NCI-H2227 treated with DMSO at 0.1 percent for 48 hours (cell line): ENCODE results near the gene ZXDC.

ENCODE experiments used
- DNase-seq: peaks from one replicate; lab custom pipeline; 2025; lab: John Stamatoyannopoulos, UW

The ZXDC gene

DNA sequence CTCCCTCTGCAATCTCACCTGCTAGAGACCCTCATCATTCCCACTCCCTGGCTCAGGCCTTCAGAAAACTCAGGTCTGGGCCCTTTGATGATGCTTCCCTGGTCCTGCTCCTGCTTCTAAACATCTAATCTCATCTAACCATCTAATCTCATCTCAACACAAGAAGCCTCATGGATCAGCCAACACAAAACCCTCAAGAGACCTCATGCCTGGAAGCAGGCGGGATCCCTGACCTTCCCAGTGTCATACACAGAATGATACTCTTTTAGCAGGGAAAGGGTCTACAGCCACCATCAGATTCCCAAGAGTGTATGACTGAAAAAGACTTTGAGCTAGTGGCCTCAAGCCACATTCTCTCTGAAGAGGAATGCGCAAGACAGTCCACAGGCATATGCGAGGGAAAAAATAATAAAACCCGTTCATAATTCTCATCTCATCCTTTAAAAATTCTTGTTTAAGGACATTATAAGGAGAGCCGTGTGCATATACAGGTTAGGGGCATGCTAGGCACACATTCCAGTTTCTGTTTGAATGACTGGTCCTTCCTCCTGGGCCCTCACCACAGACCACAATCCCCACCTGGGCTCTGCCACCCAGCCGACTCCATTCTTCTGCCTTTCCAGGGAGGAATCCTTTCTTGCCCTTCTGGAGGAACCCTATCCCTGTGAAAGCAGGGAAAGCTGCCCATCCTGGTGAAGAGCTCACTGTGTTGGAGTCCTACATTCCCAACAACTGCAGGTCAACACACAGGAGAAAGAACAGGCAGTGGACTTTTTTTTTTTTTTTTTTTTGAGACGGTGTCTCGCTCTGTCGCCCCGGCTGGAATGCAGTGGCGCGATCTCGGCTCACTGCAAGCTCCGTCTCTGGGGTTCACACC is 2.2 kb downstream of the ZXDC start:
- DNase-seq: no peak

- DNase-seq: no peak
Observed at GRCh38 chr3:126472277-126473006, 3.2 kb downstream of the ZXDC start.

- DNase-seq: no peak
Observed at GRCh38 chr3:126469479-126469878, 6.2 kb downstream of the ZXDC start.

DNA sequence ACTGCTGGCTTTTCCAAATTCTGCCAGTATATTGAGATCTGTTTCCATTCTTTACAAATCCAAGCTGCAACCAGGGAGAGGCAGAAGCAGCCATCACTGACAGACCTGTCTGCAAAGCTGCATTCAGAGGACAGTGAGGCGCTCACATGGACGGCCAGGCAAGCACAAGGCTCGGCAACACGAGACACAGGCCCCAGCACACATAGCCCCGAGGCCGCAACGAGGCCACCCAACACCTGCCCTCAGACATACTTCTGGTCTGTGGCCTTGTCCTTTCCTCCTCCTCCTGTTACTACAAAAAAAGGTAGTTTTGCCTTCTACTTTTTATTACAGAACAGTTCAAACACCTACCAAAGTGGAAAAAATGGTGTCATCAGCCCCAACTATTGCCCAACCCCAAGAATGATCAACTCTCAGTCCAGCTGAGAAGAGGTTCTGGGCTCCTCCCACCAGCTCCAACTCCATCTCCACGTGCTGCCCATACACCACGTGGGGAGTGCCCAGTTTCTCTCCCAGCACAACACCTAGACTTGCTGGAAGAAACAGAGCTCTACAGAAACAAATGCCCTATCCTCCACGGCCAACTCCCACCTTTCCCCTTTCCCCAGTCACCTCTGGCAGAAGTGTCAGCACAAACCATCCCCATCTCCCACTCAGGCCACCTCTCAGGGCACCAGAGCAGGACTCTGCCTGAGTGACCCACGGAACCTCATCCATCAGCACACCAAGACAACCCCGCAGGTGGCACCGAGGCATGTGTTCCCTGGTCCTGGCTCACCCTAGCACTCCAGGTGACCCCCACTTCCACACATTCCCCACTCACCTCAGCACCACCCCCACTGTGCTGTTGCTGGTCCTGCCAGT is 7.4 kb downstream of the ZXDC start:
- DNase-seq: no peak

GRCh38 chr3:126467611-126467955 is 8.1 kb downstream of the ZXDC start:
- no peak for DNase-seq

- DNase-seq: no peak
Observed at GRCh38 chr3:126466886-126467610, 8.6 kb downstream of the ZXDC start.

DNA sequence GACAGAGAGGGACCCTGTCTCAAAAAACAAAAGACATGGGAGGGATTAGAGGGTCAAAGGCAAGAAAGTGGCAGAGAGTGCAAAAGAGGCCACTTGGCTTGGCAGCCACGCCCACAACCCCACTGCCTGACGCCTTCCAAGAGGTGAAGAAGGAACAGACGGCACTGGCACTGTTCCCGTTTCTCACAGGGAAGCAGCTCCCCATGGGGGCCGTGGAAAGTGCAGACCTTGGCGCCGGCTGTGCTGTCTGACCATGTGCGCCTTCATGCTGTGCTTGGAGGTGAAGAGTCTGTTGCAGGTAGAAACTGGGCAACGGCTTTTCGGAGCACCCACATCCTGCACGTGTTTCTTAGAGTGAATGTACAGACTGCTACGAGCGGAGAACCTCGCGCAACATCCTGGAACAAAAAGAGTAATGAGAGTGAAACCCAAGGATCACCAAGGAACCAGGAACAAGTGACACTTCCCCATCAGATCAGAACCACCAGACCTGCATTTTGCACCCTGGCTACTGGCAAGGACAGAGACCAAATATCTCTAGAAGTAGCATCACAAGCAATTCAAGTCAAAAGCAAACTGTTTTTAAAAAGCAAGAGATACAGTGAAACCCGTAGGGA is 9.7 kb downstream of the ZXDC start:
- no peak for DNase-seq

GRCh38 chr3:126464997-126465396 is 10.7 kb downstream of the ZXDC start:
- DNase-seq: no peak

DNA sequence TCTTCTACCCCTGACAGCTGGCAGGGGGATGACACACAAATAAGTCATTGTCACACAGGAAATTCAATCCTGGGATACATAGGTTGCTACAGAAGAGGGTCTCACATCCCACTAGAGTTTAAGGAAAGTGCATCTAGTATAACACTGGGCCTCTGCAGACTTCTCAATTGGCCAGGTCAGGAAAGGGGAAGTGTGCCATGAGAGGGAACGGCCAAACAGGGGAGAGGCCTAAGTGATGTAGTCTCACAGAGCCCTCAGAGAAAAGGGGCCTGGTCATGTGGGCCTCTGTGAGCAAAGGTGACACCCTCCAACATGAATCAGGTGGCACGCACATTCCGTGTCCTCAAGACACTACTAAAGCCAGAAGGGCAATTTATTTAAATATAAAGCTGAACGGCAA is 11.2 kb downstream of the ZXDC start:
- no peak for DNase-seq

GRCh38 chr3:126464093-126464492 is 11.6 kb downstream of the ZXDC start:
- no peak for DNase-seq

- no peak for DNase-seq
Observed at GRCh38 chr3:126463521-126463920, 12.2 kb downstream of the ZXDC start.

GRCh38 chr3:126461450-126462070 is 14.1 kb downstream of the ZXDC start:
- no peak for DNase-seq

DNA sequence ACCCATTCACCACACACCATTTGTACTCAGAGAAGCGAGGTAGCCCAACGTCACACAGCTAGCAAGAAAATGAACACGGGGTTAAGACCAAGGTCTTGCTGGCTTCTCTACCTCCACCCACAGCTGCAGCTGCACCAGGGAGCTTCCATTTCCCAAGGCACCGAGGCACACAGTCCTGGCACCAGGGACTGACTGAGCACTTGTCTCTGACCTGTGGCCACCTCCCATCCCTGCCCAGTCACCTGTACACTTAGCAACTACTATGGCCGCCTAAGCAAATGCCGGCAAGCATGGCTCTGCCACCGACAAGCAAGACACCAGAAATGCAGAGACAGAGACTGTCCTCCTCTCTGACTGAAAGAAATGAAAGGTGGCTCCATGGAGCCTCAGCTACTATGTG is 15.3 kb downstream of the ZXDC start:
- no peak for DNase-seq

DNA sequence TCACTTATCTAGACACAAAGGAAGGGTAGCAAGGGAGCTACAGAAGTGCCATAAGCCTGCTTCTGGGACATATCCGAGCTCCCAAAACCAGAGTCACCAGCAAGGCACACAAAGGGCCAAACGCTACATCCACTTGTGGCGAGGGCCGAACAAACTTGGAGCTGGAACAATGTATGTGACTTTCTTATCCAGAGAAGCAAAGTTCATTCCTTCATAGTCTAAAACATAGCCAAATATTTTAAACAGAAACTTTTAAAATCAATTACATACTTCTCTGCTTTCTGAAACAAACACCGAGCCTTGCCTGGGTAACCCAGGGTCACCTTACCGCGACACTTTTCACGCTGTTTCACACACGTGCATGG is 15.9 kb downstream of the ZXDC start:
- no peak for DNase-seq

GRCh38 chr3:126459111-126459762 is 16.5 kb downstream of the ZXDC start:
- DNase-seq: no peak

DNA sequence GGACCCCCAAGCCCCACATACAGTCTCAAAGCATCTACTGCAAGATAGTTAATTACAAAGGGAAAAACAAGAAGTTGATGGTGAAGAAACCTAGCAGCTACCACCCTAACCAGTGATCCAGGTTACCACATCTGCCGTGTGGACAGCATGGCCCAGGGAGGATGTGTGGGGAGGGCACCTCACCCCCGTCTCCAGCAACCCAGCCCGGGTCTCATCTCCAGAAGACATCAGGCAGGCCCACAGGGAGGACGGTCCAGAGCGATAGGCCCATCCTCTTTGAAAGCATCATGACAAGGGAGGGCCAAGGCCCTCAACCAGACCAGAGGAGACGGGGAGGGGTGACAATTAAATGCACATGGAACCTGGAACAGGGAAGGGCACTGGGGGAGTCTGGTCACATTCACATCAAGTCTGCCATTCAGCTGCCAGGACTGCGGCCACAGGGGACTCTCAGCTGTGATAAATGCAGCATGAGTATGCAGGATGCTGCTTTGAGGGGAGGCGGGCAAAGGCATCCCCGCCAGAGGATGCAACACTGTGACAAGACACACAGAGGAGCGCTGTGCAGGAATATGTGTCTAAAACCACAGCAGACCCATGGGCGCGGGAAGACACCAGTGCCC is 18.8 kb downstream of the ZXDC start:
- no peak for DNase-seq

- no peak for DNase-seq
Observed at GRCh38 chr3:126456211-126456610, 19.5 kb downstream of the ZXDC start.

DNA sequence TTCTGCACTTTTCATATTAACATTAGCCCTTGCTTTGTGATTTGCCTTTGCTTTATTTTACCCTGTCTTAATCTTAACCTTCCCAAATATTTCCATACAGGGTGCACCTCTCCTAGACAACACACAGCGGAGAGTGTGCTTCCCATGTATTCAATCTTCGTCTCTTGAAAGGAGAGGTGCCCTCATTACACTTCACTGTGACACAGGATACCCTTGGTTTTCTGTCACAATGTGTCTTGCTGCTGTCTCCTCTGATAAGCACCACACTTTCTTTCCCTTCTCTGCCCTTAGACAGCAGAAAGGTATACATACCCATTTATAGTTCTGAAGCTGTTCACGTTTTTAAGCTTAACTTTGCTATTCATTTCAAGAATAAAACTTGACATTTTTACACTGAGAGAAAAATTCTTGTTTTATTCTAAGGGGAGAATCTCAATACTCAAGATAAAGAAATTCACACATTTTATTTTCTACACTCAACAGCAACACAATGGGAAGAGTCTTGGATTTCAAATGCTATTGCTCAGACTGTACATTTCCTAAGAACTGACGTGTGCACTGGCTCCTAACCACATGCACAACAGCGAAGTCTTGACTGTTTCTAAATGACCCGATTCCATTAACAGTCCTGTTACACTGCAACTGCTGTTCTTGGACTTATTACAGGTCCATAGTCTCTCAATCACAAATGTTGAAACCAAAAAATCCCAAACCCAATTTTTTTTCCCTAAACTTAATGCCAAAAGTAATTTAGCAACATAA is 21.1 kb downstream of the ZXDC start:
- no peak for DNase-seq

DNA sequence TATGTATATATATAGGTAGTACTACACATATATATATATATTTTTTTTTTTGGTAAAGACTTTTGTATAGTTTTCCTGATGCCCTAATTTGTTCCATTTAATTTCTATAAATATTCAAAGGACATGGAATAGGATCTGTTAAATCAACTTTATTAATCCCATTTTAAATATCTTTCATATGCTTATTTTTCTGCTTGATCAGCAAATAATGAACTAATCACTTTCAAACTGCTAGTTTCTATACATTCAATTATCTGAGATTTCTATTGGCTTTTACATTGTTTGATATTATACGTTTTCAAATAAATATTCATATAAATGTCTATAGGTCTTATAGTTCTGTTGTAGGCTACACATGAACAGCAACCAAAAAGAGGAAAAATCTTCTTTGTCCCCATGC is 21.7 kb downstream of the ZXDC start:
- no peak for DNase-seq
